Right kidney (tissue), 1 donor: Measurements from ENCODE around the gene DSTYK.
"Not testable (repeated sequence)": the region's sequence is repeated elsewhere in the genome, so short reads cannot be mapped to it uniquely, and the experiment has no call there.

Source experiments
- DNase-seq: peaks from one replicate; pipeline ENCODE4 v3.0.0-alpha.2; 2016

The DSTYK gene

DNA sequence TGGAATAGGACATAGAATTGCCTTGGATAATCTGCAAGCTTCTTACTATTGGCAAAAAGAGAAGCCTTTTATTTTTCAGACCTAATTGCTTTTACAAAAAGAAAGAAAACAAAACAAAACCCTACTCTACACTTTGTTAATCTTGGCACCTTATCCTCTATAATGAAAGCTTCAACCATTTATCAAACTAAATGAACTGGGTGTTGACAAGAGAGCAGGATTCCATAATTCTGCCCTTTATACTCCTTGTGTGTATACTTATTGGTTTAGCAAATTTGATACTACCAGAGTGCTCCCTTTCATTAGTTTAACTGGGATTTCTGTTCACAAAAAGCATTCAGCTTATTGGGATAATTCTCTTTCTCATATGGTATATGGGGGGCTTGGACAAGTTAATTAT lies 13.2 kb upstream of the DSTYK start:
- no peak for DNase-seq

DNA sequence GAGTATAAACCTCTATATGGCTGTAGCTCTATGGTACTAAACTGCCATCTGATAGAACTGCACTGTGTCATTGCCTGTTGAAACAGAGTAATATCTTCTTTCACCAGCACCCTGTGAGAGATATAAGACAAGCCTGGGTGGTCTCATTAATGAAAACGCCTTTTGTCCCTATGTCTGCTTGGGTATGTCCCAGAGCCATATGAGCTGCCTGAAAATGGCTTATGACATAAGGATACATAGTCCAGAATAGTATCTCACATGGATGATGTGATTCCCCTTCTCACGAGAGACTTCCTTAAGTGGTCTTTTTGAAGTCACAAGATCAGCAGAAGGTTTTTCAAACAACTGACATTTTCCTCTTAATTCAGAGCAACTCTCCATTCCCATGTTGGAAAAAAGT lies 8.9 kb upstream of the DSTYK start:
- no peak for DNase-seq

DNA sequence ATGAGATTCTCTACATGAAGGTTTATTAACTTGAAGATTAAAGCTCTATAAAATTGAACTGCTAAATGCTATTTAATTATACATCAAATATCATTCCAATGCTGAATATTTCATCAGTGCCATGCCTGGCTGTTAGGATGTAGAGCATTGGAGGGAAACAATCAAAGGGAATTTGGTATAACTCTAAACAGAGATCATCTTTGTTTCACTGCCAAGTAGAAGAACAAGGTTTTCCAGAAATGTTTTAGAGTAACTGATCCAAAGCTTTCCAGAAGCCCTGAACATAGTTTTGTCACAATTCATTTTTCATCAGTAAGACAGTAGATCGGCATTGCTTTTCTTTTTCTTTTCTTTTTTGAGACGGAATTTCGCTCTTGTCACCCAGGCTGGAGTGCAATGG lies 5.9 kb upstream of the DSTYK start:
- no peak for DNase-seq

DNA sequence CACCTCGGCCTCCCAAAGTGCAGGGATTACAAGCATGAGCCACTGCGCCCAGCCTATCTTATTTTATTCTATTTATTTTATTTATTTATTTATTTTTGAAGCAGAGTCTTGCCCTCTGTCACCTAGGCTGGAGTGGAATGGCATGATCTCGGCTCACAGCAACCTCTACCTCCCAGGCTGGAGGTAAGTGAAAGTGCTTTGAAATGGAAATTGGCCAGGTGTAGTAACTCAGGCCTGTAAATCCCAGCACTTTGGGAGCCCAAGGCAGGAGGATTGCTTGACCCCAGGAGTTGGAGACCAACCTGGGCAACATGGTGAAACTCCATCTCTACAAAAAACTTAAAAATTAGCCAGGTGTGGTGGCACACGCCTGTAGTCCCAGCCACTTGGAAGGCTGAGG lies 5.1 kb upstream of the DSTYK start:
- no peak for DNase-seq

DNA sequence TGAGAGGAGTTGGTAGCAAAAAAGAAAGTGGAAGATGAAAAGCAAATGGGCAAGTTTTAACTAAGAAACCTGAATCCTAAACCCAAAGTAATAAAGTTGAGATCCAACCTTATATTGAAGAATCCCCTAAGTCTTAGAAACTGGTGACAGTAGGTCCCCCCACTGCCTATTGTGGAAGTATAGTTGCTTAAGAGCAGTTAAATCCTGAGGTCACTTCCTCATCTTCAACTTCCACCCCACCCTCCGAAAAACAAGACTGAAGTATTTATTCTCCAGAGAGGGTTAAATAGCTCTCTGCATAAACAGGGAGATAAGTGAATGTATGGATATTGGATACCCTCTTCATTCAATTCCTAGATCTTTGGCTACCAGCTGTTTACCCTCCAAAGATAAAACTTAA lies 3.3 kb upstream of the DSTYK start:
- DNase-seq: no peak

DNA sequence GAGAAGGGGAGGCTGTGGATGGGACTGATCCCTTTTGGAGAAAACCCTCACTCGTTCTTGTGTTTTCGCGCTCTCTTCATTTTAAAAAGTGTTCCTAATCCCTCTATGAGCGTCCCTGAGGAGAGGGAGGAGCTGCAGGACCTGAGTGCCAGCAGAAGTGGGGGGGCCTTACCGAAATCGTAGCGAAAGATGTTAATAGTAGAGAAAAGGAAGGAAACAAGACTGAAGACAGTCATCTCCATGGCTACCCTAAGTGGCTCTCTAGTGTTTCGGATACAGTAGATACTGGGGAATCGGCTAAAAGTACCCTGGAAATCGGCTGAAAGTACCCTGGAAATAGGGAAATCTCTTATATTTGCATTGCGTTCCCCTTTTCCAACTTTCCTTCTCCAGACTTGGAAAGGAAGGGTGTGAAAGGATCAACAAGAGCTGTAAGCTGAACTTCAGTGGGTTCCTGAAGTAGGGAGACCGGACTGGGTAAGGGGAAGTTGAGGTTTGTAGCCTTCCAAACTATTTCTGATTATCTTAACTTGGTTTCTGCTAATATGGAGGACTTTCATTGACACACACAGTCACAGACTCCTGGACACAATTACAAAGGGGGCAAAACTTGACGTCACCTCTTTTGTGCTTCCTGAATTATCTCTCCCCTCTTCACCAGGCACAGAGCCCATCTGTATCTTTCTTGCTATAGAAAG lies 486 bp upstream of the DSTYK start:
- no peak for DNase-seq

DNA sequence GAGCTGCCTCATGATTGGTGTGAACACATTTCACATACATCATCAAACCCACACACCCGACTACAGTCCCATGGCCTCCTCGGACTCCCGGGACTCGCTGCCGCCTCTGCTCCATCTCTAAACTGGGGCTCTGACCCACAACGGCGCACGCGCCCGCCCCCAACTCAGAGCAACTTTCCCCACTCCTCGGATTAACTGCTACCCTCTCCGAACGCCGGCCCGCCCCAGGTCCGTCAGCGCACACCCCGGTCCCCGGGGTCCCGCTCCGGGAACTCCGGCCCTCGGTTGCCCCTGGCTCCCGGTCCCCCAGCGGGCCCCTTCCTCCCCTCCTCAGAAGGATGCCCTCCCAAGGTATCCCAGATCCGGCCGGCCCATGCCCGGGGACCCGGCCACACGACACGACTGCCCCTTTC lies 740 bp downstream of the DSTYK start:
- no peak for DNase-seq

DNA sequence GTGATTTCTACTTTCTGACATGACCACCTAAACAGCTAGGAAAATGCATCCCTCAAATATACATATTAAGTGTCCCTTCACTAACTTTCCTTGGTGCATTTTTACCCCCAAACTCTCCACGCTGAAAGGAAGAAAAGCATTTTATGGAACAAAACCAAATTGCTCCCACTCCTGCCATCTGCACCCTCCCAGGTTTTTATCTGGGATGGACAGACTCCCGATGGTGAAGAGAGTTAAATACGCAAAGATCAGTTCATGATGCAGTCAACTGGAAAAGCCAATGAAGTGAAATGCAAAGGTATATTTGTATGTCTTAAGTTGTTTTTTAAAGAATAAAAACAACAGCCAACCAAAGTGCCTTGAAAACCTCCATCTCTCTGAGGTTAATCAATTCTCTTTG lies 2.7 kb downstream of the DSTYK start:
- no peak for DNase-seq

DNA sequence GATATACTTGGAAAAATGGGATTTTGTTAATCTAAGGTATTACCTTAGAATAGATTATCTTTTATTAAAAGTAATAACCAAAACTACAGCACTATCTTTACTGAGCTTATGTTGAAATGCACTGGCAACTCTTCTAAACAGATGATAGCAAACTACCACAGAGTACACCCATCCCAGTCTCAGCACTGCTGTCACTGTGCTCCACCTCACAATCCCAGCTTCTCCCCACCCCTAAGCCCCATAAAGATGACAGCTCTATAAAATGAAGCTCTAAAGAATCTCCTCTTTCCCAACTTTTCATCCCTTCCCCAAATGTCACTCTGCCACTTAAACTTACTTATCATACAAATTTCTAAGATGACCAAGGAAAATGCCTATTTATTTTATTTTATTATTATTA lies 6.4 kb downstream of the DSTYK start:
- no peak for DNase-seq

DNA sequence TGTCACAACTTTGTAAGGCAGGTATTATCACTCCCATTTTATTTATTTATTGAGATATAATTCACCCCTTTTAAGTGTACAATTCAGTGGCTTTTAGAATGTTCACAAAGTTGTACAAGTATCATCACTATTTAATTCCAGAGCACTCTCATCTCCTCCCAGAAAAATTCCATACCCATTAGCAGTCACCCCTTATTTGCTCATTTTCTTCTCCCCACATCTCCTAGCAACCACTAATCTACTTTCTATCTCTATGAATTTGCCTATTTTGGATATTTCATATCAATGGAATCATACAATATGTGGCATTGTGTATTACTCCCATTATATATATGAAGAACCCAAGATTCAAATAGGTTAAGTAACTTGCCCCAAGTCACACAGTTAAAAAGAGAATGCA lies 7.0 kb downstream of the DSTYK start:
- no peak for DNase-seq

DNA sequence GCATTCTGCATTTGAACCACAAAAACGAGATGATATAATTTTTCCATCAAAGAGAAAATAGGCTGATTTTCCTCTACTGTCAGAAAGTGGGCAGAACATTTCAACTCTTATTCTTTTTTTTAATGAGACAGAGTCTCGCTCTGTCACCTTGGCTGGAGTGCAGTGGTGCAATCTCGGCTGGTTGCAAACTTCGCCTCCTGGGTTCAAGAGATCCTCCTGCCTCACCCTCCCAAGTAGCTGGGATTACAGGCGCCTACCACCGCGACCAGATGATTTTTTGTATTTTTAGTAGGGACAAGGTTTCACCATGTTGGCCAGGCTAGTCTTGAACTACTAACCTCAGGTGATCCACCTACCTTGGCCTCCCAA lies 11.6 kb downstream of the DSTYK start:
- no peak for DNase-seq

DNA sequence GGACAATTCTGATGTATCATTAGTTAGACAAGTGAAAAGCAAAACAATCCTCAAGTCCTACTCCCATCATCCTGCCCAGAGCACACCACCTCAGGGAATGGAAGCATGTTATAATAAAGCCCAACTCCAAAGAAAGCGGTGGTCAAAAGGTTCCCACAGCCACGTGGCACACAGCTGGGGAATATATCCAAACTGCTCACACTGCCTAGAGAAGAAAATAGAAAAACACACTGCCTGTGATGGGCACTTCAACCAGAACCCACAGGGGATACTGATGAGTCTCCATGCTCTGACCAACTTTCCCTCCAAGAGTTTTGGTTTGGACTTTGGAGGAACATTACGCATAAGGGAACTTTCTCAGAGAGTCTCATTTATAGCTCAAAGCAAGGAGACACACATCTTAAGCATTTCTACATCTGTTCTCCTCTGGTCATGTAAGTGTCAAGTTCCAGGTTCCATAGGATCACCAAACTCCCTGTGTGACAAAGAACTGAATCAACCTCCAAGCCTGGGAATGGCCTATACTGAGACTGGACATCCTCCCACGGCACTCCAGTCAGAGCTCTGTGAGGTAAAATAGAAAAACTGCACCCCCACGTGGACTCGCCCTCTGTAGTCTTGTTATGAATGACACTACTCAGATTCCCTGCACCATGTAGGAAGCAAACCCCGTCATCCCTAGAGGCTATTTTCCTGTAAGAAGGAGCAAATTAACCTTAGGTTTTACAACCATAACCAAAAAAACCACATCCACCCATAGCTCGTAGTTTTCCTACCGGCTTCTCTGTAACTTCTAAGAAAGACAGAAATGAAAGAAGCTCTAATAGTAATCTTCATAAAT lies 12.2 kb downstream of the DSTYK start:
- no peak for DNase-seq

DNA sequence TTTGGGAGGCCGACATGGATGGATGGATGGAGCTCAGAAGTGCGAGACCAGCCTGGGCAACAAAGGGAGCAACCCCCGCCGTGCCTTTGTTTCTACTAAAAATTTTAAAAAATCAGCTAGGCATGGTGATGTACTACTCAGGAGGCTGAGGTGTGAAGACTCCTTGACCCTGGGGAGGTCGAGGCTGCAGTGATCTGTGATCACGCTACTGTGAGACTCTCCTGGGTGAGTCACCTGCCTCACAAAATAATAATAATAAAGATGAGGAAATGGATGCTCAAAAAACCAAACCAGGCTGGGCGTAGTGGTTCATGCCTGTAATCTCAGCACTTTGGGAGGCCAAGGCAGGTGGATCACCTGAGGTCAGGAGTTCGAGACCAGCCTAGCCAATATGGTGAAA lies 19.2 kb downstream of the DSTYK start:
- DNase-seq: no peak

DNA sequence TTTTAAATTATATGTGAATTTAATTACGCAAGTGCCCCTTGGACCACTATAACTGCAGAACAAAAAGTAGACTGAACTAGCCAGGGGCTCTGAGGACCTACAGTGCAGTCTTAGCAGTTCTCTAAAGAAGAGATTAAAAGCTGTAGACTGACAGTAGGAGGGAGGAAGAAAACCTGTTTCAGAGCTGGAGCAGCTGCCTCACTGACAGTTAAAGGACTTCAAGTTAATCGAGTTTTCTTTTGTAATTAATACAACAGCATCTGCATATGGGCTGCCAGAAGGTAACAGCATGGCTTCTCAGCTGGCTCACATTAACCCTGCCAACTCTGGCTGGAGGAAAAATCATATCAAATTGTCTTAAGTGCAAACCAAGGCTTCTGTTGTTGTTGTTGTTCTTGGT lies 19.9 kb downstream of the DSTYK start:
- no peak for DNase-seq

DNA sequence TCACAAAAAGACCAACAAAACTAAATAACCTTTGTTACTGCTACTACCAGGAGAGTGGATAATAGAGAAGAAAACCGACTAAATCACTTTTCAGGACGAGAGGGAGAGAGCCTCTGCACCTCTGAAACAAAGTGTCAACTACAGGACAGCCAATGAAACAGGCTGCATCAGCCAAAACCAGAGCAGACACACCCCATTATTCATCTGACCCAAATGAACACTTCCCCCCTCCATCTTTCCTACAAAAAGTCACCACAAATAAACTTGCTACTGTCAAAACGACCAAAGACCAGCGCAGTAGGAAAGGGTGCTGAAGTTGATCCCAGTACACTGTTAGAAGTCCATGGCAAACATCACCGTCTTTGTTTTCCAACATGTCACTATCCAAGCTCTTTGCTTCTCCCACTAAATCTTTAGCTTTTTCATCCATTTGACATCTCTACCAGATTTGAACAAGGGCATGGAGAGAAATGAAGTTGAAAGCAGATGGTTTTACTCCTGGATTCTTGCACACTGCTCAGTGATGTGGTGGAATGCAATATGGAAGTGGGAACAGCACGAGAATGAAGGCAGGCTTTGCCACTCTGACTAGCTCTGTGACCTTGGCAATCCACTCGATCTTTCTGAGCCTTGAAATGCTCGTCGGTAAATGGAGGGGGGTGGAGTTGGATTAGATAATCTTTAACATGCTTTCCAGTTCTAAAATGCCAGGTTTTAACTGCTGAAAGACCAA lies 20.5 kb downstream of the DSTYK start:
- DNase-seq: no peak

DNA sequence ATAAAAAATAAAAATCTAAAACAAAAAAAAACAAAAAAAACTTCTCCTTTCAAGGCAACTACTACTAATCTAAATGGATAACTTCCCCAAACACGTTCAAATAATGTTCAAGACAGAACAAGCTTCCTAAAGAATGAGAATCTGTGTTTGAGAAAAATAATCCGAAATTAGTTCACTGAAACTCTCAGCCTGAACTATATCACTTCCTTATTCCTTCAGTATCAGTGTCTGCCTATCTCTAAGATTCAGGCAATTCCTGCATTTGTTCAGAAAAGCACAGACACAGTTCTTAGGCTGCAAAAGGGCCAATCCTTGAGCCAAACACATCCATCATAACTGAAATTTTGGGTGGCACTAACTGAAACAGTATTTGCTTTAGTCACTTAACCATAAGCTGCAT lies 22.4 kb downstream of the DSTYK start:
- DNase-seq: no peak

DNA sequence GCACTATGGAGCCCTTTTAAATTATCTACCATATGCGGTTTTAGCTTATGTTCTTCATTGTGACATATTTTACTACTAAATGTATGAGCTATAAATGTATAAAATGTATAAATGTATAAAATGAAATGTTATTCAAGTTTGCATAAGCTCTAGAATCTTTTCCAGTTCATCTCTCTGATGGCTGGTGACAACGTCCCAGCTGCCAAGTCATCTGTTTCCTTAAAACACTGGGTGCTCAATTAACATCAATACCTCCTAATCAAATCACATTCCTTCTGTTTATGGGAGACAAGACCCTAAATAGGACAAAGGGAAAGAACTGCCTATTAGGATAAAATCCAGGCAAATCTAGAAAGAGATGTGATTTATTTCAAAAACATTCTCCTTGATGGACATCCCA lies 22.9 kb downstream of the DSTYK start:
- DNase-seq: no peak

DNA sequence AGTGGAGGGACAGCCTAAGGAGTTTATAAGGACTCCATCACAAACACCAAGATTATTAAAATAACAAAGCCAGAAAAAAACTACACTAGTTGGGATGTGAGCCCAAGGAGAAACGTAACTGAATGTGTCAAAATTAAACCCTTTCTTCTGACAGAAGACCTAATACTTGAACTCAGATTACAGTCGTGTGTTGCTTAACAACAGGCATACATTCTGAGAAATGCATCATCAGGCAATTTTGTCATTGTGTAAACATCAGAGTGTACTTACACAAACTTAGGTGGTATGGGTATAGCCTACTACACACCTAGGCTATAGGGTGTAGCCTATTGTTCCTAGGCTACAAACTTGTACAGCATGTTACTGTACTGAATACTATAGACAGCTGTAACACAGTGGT lies 23.4 kb downstream of the DSTYK start:
- no peak for DNase-seq

DNA sequence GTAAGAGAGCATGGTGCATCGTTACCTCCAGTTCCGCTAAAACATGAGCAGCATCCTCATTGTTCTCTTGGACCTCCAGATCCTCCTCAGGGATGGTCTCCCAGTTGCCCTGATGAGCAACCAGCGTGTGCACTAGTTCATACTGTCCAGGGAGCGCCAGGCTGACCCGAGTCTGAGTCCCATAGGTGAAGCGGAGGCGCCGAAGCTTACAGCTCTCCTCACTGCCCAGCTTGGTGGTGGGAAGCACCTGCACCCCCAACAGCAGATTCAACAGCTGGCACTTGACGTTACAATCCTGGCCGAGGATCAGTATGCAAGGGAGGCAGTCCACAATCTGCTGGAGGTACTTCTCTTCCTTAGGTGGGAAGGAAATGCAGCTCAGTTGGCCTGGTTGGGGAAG lies 24.1 kb downstream of the DSTYK start:
- DNase-seq: no peak

DNA sequence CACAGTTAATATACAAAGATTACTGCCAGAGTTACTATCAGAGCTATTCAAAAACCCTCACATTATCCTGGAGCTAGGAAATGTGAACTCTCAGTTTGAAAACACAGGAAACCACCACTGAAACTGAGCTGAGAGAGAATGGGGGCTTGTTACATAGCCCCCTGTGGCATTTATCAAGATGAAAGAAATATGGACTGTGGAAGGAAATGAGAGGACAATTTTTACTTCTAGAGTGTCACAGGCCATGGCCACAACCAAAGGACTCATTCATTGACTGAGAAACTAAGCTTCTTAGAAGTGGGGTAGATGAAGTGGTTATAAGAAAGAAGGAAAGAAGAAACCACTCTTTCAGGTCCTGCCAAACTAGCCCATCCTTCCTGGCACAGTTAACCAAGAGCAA lies 25.3 kb downstream of the DSTYK start:
- no peak for DNase-seq

DNA sequence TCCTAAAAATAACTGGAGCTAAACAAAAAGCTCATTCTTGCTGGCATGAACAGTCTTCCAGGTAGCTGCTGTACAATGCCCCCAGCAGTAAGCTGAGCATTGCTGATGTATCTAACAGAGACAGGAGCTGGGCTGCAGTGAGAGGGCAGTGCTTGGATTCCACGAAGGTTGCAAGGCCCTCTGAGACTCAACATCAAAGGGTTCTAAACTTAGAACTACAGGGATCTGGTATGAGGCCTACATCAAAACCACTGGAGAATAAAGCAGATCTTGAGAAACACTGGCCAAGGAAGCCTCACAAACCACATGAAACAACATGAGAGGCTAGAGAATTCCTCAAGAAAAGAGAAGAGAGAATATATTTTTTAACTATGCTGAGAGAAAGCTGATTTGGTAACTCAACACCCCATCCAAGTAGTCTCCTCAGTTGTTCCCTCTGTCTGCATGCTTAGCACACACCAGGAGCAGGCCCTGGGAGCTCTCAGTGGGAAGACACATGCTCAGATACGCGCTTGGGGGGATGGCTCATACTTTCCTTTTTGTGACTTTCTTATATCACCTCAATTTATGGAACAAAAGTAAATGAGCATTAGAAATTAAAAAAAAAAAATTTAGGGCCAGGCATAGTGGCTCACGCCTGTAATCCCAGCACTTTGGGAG lies 27.7 kb downstream of the DSTYK start:
- DNase-seq: no peak

DNA sequence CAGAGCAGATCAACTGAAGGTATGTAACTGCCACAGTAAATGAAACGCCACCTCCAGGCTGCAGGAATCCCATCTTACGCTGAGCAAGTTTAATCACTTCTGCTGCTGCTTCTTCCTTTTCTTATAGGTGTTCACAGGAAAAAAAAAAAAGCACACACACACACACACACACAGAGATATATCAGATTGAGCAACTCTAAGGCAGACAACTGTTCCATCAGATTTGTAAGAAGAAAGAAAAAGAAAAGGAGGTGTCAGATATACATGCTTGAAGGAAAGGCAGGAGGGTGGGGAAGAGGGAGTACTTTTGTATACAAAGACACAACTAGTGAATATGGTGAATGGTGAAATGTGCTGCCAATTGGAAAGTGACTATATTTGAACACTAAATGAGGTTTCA lies 28.6 kb downstream of the DSTYK start:
- no peak for DNase-seq

DNA sequence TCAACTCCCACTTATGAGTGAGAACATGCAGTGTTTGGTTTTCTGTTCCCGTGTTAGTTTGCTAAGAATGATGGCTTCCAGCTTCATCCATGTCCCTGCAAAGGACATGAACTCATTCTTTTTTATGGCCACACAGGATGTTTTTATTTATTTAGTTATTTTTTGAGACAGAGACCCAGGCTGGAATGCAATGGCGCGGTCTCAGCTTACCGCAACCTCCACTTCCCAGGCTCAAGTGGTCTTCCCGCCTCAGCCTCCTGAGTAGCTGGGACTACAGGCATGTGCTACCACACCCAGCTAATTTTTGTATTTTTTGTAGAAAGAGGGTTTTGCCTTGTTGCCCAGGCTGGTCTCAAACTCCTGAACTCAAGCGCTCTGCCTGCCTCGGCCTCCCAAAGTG lies 31.2 kb downstream of the DSTYK start:
- not testable (repeated sequence) for DNase-seq
